HG03457 (cell line): ENCODE measurements around the gene SCAMP1.
"Not testable (repeated sequence)": the region's sequence is repeated elsewhere in the genome, so short reads cannot be mapped to it uniquely, and the experiment has no call there.

Source experiments
- ATAC-seq: cut with Tn5 transposase; IDR thresholded peaks from one replicate; pipeline ENCODE4 v1.9.1; 2021; ENCODE audit warnings: moderate number of reproducible peaks; ENCODE audit not compliant: unreplicated experiment

The SCAMP1 gene

GRCh38 chr5:78359831-78360673 lies at the start of gene SCAMP1:
SCAMP1 (plus strand) TSS chr5:78360617; CDS start chr5:78360672, 55 bp downstream.
- peak; percentile 53 for ATAC-seq

- no peak for ATAC-seq
Observed at GRCh38 chr5:78317515-78317914, 42.9 kb upstream of the SCAMP1 start.

GRCh38 chr5:78318337-78318736 lies 42.1 kb upstream of the SCAMP1 start:
- no peak for ATAC-seq

- ATAC-seq, result no peak
Observed at GRCh38 chr5:78320401-78320800, 40.0 kb upstream of the SCAMP1 start.

GRCh38 chr5:78323241-78323640 lies 37.2 kb upstream of the SCAMP1 start:
- ATAC-seq, result no peak

- no peak for ATAC-seq
Observed at GRCh38 chr5:78326930-78327329, 33.5 kb upstream of the SCAMP1 start.

GRCh38 chr5:78327761-78328510 lies 32.5 kb upstream of the SCAMP1 start:
- ATAC-seq, result no peak

GRCh38 chr5:78328585-78329173 lies 31.7 kb upstream of the SCAMP1 start:
- ATAC-seq, result no peak

GRCh38 chr5:78331523-78332080 lies 28.8 kb upstream of the SCAMP1 start:
- no peak for ATAC-seq

- no peak for ATAC-seq
Observed at GRCh38 chr5:78334811-78335210, 25.6 kb upstream of the SCAMP1 start.

GRCh38 chr5:78335976-78336375 lies 24.4 kb upstream of the SCAMP1 start:
- ATAC-seq, result no peak

- ATAC-seq, result no peak
Observed at GRCh38 chr5:78336698-78337097, 23.7 kb upstream of the SCAMP1 start.

- no peak for ATAC-seq
Observed at GRCh38 chr5:78339617-78340436, 20.6 kb upstream of the SCAMP1 start.

- ATAC-seq, result no peak
Observed at GRCh38 chr5:78341440-78341839, 19.0 kb upstream of the SCAMP1 start.

GRCh38 chr5:78345485-78345884 lies 14.9 kb upstream of the SCAMP1 start:
- no peak for ATAC-seq

- ATAC-seq, result no peak
Observed at GRCh38 chr5:78353520-78353919, 6.9 kb upstream of the SCAMP1 start.

- ATAC-seq, result no peak
Observed at GRCh38 chr5:78354066-78354670, 6.2 kb upstream of the SCAMP1 start.

- no peak for ATAC-seq
Observed at GRCh38 chr5:78355561-78355960, 4.9 kb upstream of the SCAMP1 start.

GRCh38 chr5:78359455-78359830 lies 974 bp upstream of the SCAMP1 start:
- ATAC-seq, result not testable (repeated sequence)

- peak; percentile 12 for ATAC-seq
Observed at GRCh38 chr5:78360674-78360923, 182 bp downstream of the SCAMP1 start.
